T-helper 1 cell treated with Interleukin-12 subunit alpha and Interleukin-12 subunit beta and Interleukin-4 antibody, amounts not matched to agents 30 ng/mL and 1 ng/mL, for 36 hours (primary cell): Measurements from ENCODE around the gene CAPN10. TPM values are rescaled to one million over a fixed set of nuclear protein-coding genes. Genes with fewer than 3 reads are reported as not detected.
"Not testable (repeated sequence)": the region's sequence is repeated elsewhere in the genome, so short reads cannot be mapped to it uniquely, and the experiment has no call there.

Experiments used
- intact Hi-C: fragments of 100-400 bp; cut with micrococcal nuclease; formaldehyde crosslinking; loops from one replicate; pipeline ENCODE4 v1.15.1; 2024
- total RNA-seq: library from RNA; stranded (reverse); gene quantifications from 2 replicates; pipeline ENCODE4 v1.2.3, GENCODE V29; 2022

The CAPN10 gene, protein sequence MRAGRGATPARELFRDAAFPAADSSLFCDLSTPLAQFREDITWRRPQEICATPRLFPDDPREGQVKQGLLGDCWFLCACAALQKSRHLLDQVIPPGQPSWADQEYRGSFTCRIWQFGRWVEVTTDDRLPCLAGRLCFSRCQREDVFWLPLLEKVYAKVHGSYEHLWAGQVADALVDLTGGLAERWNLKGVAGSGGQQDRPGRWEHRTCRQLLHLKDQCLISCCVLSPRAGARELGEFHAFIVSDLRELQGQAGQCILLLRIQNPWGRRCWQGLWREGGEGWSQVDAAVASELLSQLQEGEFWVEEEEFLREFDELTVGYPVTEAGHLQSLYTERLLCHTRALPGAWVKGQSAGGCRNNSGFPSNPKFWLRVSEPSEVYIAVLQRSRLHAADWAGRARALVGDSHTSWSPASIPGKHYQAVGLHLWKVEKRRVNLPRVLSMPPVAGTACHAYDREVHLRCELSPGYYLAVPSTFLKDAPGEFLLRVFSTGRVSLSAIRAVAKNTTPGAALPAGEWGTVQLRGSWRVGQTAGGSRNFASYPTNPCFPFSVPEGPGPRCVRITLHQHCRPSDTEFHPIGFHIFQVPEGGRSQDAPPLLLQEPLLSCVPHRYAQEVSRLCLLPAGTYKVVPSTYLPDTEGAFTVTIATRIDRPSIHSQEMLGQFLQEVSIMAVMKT
- total RNA-seq, result 59.7 and 65.8 TPM in 2 replicates

DNA sequence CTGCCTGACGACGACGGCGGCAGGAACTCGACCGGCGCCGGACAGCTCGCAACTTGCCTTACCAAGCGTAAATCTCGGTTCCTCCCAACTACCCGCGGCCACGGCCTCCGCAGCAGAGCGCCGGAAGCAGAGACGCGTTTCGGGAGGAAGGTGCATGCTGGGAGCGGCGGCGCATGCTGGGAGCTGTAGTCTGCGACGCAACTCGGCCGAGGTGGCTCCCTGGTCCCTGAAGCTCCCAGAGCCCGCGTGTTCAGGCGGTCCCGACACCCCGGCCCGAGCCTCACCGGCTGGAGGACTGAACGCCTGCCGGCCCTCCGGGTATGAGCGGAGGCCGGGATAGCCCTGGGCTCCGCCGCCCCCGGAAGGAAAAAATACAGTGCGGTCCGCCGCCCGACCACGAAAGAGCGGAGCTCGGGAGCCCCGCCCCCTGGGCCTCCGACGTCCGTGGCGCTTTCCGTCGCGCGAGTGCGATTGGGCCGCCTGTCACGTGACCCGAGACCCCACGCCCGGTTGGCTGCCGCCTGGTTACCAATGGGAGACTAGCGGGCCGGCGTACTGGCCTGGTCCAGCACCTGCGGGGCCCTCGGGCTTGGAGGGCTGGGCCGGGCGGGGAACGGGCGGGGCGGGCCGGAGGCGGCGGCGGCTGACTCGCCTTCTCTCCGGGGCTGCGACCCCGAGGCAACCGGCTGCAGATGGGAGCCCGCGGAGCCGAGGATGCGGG lies at the start of gene CAPN10:
TSS of gene CAPN10 (plus strand) at position 537 of the 721 bp plus-strand sequence. CDS start at position 715, 178 bp downstream.
- intact Hi-C loops, result loop anchor here (1.0 kb wide), 9 partner anchors 20 to 1295 kb away; partner anchors contain the start of genes GPR35, HDLBP, SEPTIN2 and STK25

DNA sequence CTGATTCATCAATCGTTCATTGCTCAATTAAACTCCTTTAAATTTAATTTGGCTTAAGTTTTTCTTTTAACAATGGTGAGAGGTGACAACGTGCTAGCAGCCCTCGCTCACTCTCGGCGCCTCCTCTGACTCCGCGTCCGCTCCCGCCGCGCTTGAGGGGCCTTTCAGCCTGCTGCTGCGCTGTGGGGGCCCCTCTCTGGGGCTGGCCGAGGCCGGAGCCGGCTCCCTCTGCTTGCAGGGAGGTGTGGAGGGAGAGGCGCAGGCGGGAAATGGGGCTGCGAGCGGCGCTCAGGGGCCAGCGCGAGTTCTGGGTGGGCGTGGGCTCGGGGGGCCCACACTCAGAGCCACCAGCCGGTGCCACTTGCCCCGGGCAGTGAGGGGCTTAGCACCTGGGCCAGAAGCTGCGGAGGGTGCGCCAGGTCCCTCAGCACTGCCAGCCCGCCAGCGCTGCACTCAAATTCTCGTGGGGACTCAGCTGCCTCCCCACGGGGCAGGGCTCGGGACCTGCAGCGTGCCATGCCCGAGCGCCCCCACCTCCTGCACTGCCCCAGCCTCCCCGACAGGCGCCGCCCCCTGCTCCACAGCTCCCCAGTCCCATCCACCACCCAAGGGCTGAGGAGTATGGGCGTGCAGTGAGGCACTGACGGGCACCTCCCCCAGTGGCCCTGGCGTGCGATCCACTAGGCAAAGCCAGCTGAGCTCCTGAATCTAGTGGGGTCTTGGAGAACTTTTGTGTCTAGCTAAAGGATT lies 48.3 kb upstream of the CAPN10 start:
- intact Hi-C loops, result no loop called here

DNA sequence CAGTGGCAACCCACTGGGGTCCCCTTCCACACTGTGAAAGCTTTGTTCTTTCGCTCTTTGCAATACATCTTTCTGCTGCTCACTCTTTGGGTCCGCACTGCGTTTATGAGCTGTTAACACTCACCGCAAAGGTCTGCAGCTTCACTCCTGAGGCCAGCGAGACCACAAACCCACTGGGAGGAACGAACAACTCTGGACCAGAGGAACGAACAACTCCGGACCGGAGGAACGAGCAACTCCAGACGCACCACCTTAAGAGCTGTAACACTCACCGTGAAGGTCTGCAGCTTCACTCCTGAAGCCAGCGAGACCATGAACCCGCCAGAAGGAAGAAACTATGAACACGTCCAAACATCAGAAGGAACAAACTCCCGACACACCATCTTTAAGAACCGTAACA lies 47.4 kb upstream of the CAPN10 start:
- intact Hi-C loops, result not testable (repeated sequence)

DNA sequence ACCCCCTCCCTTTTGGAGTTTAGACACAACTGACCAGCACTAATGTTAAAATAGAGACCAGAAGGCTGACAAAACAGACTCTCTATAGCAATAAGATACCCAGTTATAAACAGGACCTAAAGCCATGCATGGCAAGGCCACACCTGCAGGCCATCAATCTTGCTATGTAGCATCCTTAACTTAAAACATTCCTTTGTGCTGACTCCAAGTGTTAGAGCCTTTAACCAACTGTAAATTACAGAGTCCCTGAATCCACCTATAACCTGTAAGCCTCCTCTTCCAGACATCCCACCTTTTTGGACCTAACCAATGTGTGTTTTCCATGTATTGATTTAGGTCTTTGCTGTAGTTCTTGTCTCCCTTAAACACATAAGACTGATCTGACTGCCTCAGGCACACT lies 46.6 kb upstream of the CAPN10 start:
- intact Hi-C loops, result no loop called here

DNA sequence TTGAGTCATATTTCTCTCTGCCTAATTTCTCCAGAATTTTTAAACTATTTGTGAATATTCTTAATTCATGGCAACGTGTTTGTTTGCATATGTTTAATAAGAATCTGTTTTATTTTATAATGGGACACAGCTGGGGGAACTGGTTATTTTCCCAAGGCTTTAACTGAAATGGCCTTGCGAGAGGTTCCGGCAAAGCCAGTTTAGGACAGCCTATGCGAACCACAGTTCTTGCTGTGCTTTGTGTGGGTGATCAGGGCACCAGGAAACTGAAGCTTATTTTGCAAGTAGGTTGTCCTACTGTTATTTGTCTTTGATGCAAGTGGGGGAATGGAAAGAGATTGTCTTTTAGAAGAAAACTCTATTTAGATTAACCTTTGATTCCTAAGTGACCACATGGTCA lies 35.2 kb upstream of the CAPN10 start:
- intact Hi-C loops, result no loop called here

DNA sequence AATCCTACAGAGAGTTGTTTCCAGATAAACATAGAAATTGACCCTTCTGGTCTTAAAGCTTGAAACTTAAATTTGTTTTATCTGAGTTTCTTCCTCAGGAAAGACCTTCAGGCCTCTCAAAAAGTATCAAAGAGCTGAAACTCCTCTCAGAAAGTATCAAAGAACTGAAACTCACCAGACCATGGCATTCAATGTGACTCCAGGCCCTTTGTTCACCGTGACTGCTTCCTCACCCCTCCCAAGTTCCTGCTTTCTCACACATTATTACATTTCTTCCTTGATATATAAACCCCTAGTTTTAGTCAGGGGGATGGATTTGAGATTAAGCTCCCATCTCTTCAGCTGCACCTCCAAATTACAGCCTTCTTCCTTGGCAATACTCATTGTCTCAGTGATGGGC lies 34.7 kb upstream of the CAPN10 start:
- intact Hi-C loops, result no loop called here

DNA sequence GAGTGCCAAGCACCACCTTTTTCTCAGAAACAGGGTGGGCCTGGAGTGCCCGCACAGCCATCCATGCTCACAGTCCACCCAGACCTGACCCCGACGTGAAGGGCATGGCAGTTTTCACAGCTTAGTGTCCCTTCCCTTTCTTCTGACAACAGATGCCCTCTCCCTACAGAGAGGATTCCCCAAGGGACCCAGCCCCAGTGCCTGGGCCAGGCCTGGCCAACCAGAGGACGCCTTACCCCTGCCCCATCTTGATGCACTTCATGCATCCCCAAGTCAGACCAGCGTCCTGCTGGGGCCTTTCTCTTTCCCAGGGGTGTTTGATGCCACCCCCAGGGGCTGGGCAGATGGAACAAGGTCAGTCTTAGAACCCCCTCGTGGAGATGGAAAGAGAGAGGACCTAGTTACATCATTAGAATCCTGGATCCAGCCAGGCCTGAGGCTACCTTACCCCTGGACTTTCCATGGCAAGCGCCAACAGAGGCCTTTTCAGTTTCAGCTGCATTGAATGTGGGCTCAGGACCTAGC lies 32.5 kb upstream of the CAPN10 start:
- intact Hi-C loops, result no loop called here

DNA sequence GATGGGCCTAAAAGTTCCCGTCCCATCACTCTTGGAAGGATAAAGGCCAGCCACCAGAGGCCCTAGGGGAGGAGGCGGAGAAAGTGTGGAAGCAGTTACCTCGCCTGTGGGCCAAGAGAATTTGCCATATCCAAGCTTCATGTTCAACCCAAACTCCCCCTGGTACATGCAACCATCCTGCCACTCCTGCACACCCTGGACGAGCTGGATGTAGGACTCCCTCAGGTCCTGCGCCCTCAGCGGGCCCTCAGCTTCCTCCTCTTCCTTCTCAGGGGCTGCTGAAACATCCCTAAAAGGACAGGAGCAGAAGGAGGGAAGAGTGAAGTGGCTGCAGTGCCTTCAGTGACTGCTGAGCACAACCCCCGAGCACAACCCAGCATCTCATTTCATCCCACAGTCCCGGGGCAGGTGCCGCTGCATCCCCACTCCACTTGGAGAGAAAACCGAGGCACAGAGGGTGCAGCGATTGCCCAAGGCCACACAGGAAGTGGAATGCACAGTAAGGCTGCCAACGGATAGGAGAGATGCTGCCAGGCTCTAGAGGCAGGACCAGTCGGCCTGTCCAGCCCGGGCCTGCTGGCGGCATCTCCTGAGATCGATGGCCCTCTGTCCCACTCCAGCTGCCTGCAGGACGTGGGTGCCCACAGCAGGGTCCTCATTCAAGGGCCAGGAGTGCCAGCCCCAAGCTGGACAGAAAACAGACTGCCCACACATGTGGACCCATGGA lies 31.6 kb upstream of the CAPN10 start:
- intact Hi-C loops, result no loop called here

DNA sequence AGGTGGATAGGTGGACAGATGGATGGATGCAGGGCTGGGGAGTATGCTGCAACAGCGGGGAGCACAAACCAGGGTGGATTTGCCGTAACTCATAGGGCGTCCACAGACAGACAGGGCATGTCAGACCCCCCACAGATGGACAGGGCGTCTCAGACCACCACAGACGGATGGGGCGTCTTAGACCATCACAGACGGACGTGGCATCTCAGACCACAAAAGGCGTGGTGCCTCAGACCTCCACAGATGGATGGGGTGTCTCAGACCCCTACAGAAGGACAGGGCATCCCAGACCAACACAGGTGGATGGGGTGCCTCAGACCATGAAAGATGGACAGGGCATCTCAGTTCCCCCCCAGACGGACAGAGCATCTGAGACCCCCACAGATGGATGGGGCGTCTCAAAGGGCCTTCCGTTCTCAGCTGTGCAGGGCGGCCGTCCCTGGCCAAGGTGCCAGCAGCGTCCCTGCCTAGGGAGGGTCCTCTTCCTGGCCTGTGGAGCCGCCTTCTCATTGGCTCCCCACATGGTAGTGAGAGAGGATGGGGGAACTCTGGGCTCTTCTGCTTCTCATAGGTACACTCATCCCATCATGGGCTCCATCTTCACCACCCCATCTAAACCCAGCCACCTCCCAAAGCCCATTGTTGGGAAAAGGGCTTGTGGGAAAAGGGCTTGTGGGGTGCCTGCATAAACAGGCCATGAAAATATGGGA lies 30.8 kb upstream of the CAPN10 start:
- intact Hi-C loops, result loop anchor here (1.0 kb wide), 1 partner anchor 41 kb away; no protein-coding TSS in a partner anchor

DNA sequence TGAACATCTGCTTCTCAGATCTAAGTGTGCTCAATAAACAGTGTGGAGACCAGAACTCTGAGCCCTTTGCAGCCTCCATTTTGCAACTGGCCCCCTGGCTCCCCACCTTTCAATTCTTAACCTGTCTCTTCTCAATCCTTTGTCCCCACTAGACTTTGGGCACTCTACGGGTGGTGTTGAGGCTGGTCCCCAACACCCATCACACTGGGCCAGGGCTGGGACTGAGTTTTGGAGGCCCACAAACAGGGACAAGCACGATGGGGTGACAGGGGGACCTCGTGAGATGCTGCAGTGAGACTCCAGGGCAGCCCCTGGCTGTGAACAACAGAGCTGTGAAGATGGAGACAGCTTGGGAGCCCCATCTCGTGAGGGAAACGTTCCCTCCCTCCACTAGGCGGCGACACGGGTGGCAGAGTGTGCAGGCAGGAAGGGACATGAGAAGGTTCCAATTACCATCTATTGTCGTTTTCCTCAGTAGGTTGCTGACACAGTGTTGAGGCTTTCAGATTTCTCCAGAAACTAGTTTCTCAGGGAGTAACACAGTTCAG lies 29.9 kb upstream of the CAPN10 start:
- intact Hi-C loops, result loop anchor here (1.0 kb wide), 1 partner anchor 42 kb away; no protein-coding TSS in a partner anchor

DNA sequence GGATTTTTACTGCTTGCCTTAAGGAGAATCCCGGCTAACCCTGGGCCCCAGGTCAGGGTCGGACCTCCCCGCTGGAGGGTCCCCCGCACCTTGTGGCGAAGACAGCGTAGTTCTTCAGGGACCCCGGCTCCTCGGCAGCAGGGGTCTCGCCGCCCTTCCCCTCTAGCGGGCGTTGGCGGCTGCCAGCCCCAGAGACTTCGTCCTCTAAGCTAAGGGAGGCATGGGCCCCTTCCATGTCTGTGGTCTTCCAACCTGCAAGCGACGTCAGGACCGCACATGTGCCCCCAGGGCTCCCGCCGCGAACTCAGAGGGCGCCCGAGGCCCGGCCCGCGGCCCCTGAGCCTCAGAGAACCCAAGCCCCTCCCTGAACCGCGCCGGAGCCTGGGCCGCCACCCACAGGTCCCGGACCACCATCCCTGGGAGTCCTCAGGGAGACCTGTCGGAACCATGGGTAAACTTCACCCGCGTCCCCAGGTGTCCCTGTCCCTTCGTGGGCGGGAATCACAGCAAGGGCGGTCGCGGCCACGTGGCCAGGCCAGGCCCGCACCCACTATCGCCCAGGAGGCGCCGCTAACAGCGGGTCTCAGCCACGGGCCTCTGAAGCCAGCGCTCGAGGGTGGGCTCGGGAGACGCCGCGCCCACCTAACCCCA lies 29.3 kb upstream of the CAPN10 start:
- intact Hi-C loops, result no loop called here

DNA sequence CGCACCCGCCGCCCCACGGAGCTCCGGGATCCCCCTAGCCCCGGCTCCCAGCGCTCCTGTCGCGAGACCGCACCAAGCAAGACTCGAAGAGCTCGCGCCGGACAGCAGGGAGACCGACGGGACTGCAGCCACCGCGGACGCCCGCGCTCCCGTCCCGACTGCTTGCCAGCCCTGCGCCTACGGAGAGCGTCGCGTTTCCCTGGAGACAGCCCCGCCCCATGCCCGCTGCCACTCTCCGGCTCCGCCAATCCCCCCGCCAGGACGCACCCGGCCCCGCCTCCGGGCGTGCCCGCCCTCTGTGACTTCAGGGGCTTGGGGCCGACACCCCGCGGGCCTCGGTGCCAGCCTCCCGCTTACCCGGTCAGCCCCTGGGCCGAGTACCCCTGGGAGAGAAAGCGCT lies 28.7 kb upstream of the CAPN10 start, which contains the start of gene ANKMY1:
TSS of gene ANKMY1 (minus strand) at position 181 of the 400 bp plus-strand sequence. CDS start 653 bp downstream, outside the sequence.
- intact Hi-C loops, result no loop called here

DNA sequence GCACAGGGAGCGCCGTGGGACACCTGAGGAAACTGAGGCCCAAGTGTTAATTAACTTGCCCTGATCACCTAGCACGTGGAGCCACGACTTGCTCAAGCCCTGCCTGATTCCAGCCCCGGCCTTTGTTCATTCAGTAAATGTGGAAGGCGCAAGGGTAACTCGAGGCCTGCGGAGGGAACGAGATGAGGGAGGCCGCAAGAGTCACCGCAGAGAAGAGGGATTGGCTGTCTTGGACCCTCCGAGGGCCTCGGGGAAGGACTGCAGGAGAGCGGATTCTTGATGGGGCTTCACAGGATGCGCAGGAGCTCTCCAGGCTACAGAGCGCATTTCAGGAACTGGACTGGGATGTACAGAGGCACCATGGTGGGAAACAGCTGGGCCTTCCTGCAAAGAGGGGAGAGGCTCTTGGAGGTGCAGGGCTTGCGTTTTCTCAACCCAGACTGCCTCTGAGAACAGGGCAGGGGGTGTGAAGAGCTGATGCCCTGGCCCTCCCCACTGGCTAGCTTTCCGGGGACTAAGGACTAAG lies 28.2 kb upstream of the CAPN10 start:
- intact Hi-C loops, result no loop called here

DNA sequence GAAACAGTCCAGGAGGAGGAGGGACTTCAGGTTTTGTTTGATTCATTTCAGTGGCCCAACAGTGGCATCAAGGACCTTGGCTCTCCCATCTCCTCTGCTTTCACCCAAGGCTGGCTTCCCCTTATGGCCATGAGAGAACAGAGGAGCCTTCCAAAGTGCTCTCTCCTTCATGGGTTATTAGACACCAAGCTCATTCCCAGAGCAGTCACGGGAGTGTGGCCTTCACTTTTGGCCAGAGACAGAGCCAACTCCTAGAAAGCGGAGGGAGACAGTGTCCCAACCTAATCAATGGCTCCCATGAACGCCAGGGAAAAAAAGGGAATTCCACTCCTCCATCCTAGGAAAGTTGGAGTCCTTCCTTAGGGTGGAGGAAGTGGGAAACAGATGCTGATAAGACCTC lies 27.2 kb upstream of the CAPN10 start:
- intact Hi-C loops, result no loop called here

DNA sequence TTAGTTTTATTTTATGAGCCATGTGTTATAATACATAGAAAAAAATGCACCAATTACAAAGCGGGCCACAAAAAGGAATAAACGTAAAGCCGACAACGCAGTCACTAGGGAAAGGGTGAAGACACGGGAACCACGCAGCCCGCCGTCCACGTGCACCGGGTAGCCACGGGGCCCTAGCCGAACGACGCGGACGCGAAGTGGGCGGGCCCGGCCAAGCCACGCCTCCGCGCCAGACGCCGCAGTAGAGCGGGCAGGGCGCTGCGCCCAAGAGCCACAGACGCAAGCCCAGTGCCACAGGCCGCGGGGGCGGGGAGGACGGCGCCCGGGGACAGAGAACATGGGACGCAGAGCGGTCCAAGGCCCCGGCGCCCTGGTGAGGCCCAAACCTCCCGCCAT lies 26.5 kb upstream of the CAPN10 start, which contains the start of gene DUSP28:
TSS of gene DUSP28 (plus strand) at position 274 of the 396 bp plus-strand sequence. CDS start 328 bp downstream, outside the sequence.
- intact Hi-C loops, result loop anchor here (1.0 to 10.0 kb wide), 8 partner anchors 46 to 1275 kb away; partner anchors contain the start of genes ATG4B, MTERF4, NDUFA10 and THAP4

DNA sequence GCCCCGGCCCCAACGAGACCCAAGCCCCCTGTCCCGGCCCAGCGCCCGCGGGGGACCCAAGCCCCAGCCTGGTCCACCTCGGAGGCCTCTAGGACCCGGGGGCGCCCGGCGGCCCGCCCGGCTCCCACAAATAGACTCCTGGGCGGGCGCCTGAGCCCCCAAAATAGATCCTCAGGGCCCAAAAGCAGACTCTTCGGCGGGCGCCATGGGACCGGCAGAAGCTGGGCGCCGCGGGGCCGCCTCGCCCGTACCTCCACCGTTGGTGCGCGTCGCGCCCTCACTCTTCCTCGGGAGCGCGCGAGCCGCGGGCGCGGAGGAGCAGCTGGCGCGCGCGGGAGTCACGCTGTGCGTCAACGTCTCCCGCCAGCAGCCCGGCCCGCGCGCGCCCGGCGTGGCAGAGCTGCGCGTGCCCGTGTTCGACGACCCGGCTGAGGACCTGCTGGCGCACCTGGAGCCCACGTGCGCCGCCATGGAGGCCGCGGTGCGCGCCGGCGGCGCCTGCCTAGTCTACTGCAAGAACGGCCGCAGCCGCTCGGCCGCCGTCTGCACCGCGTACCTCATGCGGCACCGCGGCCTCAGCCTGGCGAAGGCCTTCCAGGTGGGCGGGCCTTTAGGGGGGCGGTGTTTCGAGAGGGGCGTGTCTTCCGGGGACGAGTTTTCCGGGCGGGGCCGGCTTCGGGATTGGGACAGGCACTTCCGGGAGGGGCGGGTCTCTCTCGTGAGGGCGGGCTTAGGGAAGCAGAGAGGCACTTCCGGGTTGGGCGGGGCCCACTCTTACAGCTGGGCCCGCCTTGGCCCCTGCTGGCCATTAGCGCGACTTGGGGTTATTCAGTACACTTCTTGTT lies 25.8 kb upstream of the CAPN10 start:
- intact Hi-C loops, result loop anchor here (1.0 to 10.0 kb wide), 13 partner anchors 26 to 1276 kb away; partner anchors contain the start of genes ATG4B, CAPN10, GPR35 and HDLBP
